22Rv1 (cell line): Measurements from ENCODE around the gene SP100.

Experiments
- ZFX ChIP-seq: fragments of 450-650 bp; IDR thresholded peaks from 2 replicates; pipeline ENCODE4 v1.6.1; 2017; ENCODE audit warnings: antibody characterized with exemption, borderline replicate concordance
- TF ChIP-seq, protein P1 (sequence below): fragments of 450-650 bp; IDR thresholded peaks from 2 replicates; pipeline ENCODE4 v1.5.1; 2017; ENCODE audit warnings: mild to moderate bottlenecking

GRCh38 chr2:230439590-230439989, 23.6 kb downstream of the SP100 start:
- no peak for TF ChIP-seq ZFX
- TF ChIP-seq, protein P1, sequence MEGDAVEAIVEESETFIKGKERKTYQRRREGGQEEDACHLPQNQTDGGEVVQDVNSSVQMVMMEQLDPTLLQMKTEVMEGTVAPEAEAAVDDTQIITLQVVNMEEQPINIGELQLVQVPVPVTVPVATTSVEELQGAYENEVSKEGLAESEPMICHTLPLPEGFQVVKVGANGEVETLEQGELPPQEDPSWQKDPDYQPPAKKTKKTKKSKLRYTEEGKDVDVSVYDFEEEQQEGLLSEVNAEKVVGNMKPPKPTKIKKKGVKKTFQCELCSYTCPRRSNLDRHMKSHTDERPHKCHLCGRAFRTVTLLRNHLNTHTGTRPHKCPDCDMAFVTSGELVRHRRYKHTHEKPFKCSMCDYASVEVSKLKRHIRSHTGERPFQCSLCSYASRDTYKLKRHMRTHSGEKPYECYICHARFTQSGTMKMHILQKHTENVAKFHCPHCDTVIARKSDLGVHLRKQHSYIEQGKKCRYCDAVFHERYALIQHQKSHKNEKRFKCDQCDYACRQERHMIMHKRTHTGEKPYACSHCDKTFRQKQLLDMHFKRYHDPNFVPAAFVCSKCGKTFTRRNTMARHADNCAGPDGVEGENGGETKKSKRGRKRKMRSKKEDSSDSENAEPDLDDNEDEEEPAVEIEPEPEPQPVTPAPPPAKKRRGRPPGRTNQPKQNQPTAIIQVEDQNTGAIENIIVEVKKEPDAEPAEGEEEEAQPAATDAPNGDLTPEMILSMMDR: no peak
